CD14-positive monocyte (primary cell): ENCODE data around the gene TCP11. TPM values are rescaled to one million over a fixed set of nuclear protein-coding genes. Genes with fewer than 3 reads are reported as not detected.
A peak's percentile ranks its signal among the peaks of the same experiment; 100 is the strongest.
"Not testable (repeated sequence)": the region's sequence is repeated elsewhere in the genome, so short reads cannot be mapped to it uniquely, and the experiment has no call there.

ENCODE experiments used
- DNase-seq, 3 donors: peaks; one replicate each; pipeline ENCODE4 v3.0.0-alpha.2; 2011 to 2022
- H2AFZ ChIP-seq: 2 replicates; pipeline ENCODE4 v1.6.0; 2012; ENCODE audit warnings: mild to moderate bottlenecking, low read depth, low read length, inconsistent platforms; ENCODE audit not compliant: insufficient read depth, poor library complexity, severe bottlenecking
- H3K27ac ChIP-seq, 2 donors: 1 replicate in 1 of 2; 2 replicates in 1 of 2; pipeline ENCODE4 v1.5.1; 2012 to 2013; ENCODE audit warnings: low read length in 2 of 2, control low read depth in 1 of 2, inconsistent platforms in 1 of 2, low read depth in 1 of 2, mild to moderate bottlenecking in 1 of 2
- H3K27me3 ChIP-seq, 2 donors: one replicate each; pipeline versions ENCODE4 v1.6.0 to v1.6.1; 2011 to 2013; ENCODE audit warnings: low read length in 2 of 2; ENCODE audit not compliant: control insufficient read depth in 2 of 2, insufficient read depth in 2 of 2
- H3K36me3 ChIP-seq, 2 donors: replicated peaks in 1 of 2; 1 replicate in 1 of 2; 2 replicates in 1 of 2; pipeline versions ENCODE4 v1.5.1 to v1.6.1; 2012 to 2013; ENCODE audit warnings: low read length in 2 of 2, control low read depth in 1 of 2, inconsistent platforms in 1 of 2, mild to moderate bottlenecking in 1 of 2; ENCODE audit not compliant: insufficient read depth in 2 of 2, control insufficient read depth in 1 of 2
- H3K4me1 ChIP-seq, 2 donors: 1 replicate in 1 of 2; 2 replicates in 1 of 2; pipeline versions ENCODE4 v1.5.1 to v1.6.1; 2012 to 2013; ENCODE audit warnings: low read length in 2 of 2, control low read depth in 1 of 2, inconsistent platforms in 1 of 2, mild to moderate bottlenecking in 1 of 2, moderate library complexity in 1 of 2; ENCODE audit not compliant: insufficient read depth in 2 of 2, control insufficient read depth in 1 of 2
- H3K4me2 ChIP-seq: replicated peaks from 2 replicates; pipeline ENCODE3; 2012; ENCODE audit warnings: low read length, moderate library complexity, mild to moderate bottlenecking; ENCODE audit not compliant: poor library complexity, severe bottlenecking; ENCODE audit errors: extremely low read depth
- H3K4me3 ChIP-seq, 3 experiments: fragments of 200-600 bp in 1 of 3; sonication (generic) in 1 of 3; replicated peaks in 1 of 3; 1 replicate in 2 of 3; 2 replicates in 1 of 3; pipeline ENCODE4 v1.5.1; 2011 to 2013; ENCODE audit warnings: low read length in 3 of 3, mild to moderate bottlenecking in 3 of 3, control low read depth in 2 of 3, low read depth in 2 of 3, inconsistent platforms in 1 of 3, moderate library complexity in 1 of 3
- H3K79me2 ChIP-seq: 2 replicates; pipeline ENCODE4 v1.6.0; 2012; ENCODE audit warnings: mild to moderate bottlenecking, control low read depth, inconsistent platforms, low read length, moderate library complexity; ENCODE audit not compliant: insufficient read depth
- H3K9ac ChIP-seq: 2 replicates; pipeline ENCODE4 v1.6.0; 2017; ENCODE audit warnings: low read length, mild to moderate bottlenecking; ENCODE audit not compliant: insufficient read depth, poor library complexity, severe bottlenecking
- H3K9me3 ChIP-seq, 2 donors: replicated peaks in 1 of 2; 1 replicate in 1 of 2; 2 replicates in 1 of 2; pipeline versions ENCODE4 v1.5.1 to v1.6.1; 2012 to 2013; ENCODE audit warnings: low read length in 2 of 2, control low read depth in 1 of 2; ENCODE audit not compliant: control insufficient read depth in 1 of 2, insufficient read depth in 1 of 2
- H4K20me1 ChIP-seq: 2 replicates; pipeline ENCODE4 v1.6.0; 2012; ENCODE audit warnings: mild to moderate bottlenecking, low read length, control low read depth, moderate library complexity; ENCODE audit not compliant: insufficient read depth
- H3K27ac Mint-ChIP-seq, 7 donors: one replicate each; pipeline ENCODE4 v1.8.0; 2020; ENCODE audit warnings: mild to moderate bottlenecking in 7 of 7, mixed read lengths in 7 of 7, moderate library complexity in 6 of 7, inconsistent platforms in 2 of 7
- H3K27me3 Mint-ChIP-seq, 3 donors: one replicate each; pipeline ENCODE4 v1.8.0; 2021 to 2022; ENCODE audit warnings: low read depth in 3 of 3, mild to moderate bottlenecking in 3 of 3, mixed read lengths in 3 of 3, moderate library complexity in 3 of 3, inconsistent platforms in 1 of 3
- H3K36me3 Mint-ChIP-seq, 2 donors: one replicate each; pipeline ENCODE4 v1.8.0; 2020; ENCODE audit warnings: mixed read lengths in 2 of 2, inconsistent platforms in 1 of 2, mild to moderate bottlenecking in 1 of 2
- H3K4me1 Mint-ChIP-seq: one replicate; pipeline ENCODE4 v1.8.0; 2020; ENCODE audit warnings: mild to moderate bottlenecking, mixed read lengths
- H3K4me3 Mint-ChIP-seq, 2 donors: one replicate each; pipeline ENCODE4 v1.8.0; 2020; ENCODE audit warnings: mild to moderate bottlenecking in 2 of 2, mixed read lengths in 2 of 2, moderate library complexity in 1 of 2
- H3K9me3 Mint-ChIP-seq, 7 donors: one replicate each; pipeline ENCODE4 v1.8.0; 2020 to 2022; ENCODE audit warnings: mixed read lengths in 7 of 7, mild to moderate bottlenecking in 6 of 7, moderate library complexity in 6 of 7, inconsistent platforms in 2 of 7
- CTCF ChIP-seq: fragments of 200-600 bp; IDR thresholded peaks from one replicate; pipeline ENCODE4 v1.8.0; 2022; ENCODE audit warnings: antibody characterized with exemption, mild to moderate bottlenecking
- WGBS: methylation state at CpG from one replicate; pipeline ENCODE4 v1.1.5; 2013; ENCODE audit warnings: missing lambda C conversion rate; ENCODE audit not compliant: insufficient coverage; 5-methylcytosine and 5-hydroxymethylcytosine counted together
- intact Hi-C, 2 donors: fragments of 100-400 bp; cut with micrococcal nuclease; formaldehyde crosslinking; loops; one replicate each; pipeline versions ENCODE4 v1.15.0 to v1.15.1; 2023
- polyA plus RNA-seq, 3 donors: library from polyadenylated mRNA; depleted of rRNA in 1 of 3; unstranded in 2 of 3; stranded (reverse) in 1 of 3; fragments of 300-500 nt in 2 of 3; fragments of >200 nt in 1 of 3; fragmentation: Illumina TruSeq in 2 of 3; gene quantifications; 1 replicate in 2 of 3; 2 replicates in 1 of 3; pipeline ENCODE4 v1.2.3, GENCODE V29; 2012 to 2021

The TCP11 gene
- polyA plus RNA-seq, 3 donors = not detected

DNA sequence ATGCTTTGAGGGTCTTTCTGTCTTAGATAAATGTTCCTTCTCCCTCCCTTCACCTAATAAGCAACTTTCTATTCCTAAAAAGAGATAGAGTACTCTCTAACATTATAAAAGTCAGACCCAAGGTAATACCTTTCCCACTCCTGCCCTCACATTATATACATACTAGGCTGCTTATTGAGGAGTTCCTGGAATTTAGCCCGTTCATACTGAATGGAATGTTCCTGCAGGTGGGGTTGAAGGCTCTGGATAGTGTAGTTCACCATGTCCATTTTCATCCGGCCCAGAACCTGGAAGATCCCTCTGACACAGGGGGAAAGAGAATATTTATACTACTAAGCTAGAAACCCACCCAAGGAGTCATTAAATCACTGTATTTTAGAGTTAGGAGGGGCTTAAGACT lies 20.4 kb downstream of the TCP11 start:
- no peak overlapping the region for H2AFZ ChIP-seq
- no peak for DNase-seq
- no peaks in the 10 kb centered on the region for H3K36me3 ChIP-seq
- no peak overlapping the region for H3K9ac ChIP-seq
- no peaks in the 10 kb centered on the region for H3K27me3 ChIP-seq
- Mint-ChIP-seq H3K4me3 (no peak overlapping the region), H3K27ac (no peak overlapping the region), H3K36me3 (no peaks in the 10 kb centered on the region), H3K4me1 (no peaks in the 10 kb centered on the region), H3K9me3 (peaks cover 0 to 9% (median 3%) of the 10 kb centered on the region in 7 donors), H3K27me3 (peaks cover 0 to 1% (median under 1%) of the 10 kb centered on the region in 3 donors)
- H3K4me3 ChIP-seq = no peak overlapping the region
- H3K27ac ChIP-seq = no peak overlapping the region
- no peak for TF ChIP-seq CTCF
- no peaks in the 10 kb centered on the region for H3K9me3 ChIP-seq
- intact Hi-C loops = no loop called here
- H3K4me2 ChIP-seq = no peak overlapping the region
- H3K4me1 ChIP-seq = no peaks in the 10 kb centered on the region
- H3K79me2 ChIP-seq = no peaks in the 10 kb centered on the region
- WGBS = no CpG with 5 or more reads among the region's 2 CpGs
- no peaks in the 10 kb centered on the region for H4K20me1 ChIP-seq

GRCh38 chr6:35108309-35108885 lies 32.7 kb downstream of the TCP11 start:
- Mint-ChIP-seq H3K4me1 (no peaks in the 10 kb centered on the region), H3K9me3 (peaks cover 3 to 15% (median 9%) of the 10 kb centered on the region in 7 donors)

GRCh38 chr6:35107761-35108160 lies 33.4 kb downstream of the TCP11 start:
- 95% methylated on average over 3 of the region's 5 CpGs for WGBS
- H3K4me1 ChIP-seq, H2AFZ ChIP-seq, intact Hi-C loops, H3K4me2 ChIP-seq, H3K36me3 Mint-ChIP-seq, H3K27ac ChIP-seq, H3K9me3 ChIP-seq, H3K4me3 ChIP-seq, H3K27me3 Mint-ChIP-seq, H4K20me1 ChIP-seq, H3K4me3 Mint-ChIP-seq, H3K9ac ChIP-seq, DNase-seq, H3K79me2 ChIP-seq, H3K27ac Mint-ChIP-seq, H3K4me1 Mint-ChIP-seq, H3K27me3 ChIP-seq, H3K36me3 ChIP-seq: not testable (repeated sequence)
- peaks cover 3 to 14% (median 9%) of the 10 kb centered on the region in 7 donors for H3K9me3 Mint-ChIP-seq

More at GRCh38 chr6:35108309-35108885, 32.7 kb downstream of the TCP11 start:
- Histone ChIP-seq H3K4me2 (no peak overlapping the region), H2AFZ (no peak overlapping the region), H3K4me1 (no peaks in the 10 kb centered on the region), H3K9ac (no peak overlapping the region), H3K79me2 (no peaks in the 10 kb centered on the region), H3K4me3 (no peak overlapping the region), H3K9me3 (no peaks in the 10 kb centered on the region), H3K36me3 (no peaks in the 10 kb centered on the region), H3K27ac (no peak overlapping the region), H4K20me1 (no peaks in the 10 kb centered on the region), H3K27me3 (no peaks in the 10 kb centered on the region)
- Mint-ChIP-seq H3K36me3 (no peaks in the 10 kb centered on the region), H3K27ac (peak overlapping the region in 1 of 7 donors; percentile 8), H3K27me3 (peaks cover 0 to 4% (median 0%) of the 10 kb centered on the region in 3 donors), H3K4me3 (no peak overlapping the region)
- no peak for DNase-seq
- TF ChIP-seq CTCF = no peak
- no CpG with 5 or more reads among the region's 2 CpGs for WGBS
- intact Hi-C loops = no loop called here
